HepG2 (cell line): Measurements from ENCODE around the gene TAS2R30. TPM values are rescaled to one million over a fixed set of nuclear protein-coding genes. Genes with fewer than 3 reads are reported as not detected.

Experiments used
- ATAC-seq: fragments of 200-7000 bp; cut with Tn5 transposase; 3 replicates; pipeline ENCODE4 v1.9.1; 2020; ENCODE audit warnings: mild to moderate bottlenecking, moderate library complexity
- BruUV-seq: library from RNA; stranded (reverse); fragments of 400-500 nt; replicated peaks from 2 replicates; lab custom pipeline; 2021; lab: Mats Ljungman, UMichigan
- CTCF ChIA-PET: fragments of 300-600 bp; formaldehyde crosslinking; extraction: SDS; loops from one replicate; lab custom pipeline; 2021; ENCODE audit warnings: low total read pairs, inconsistent platforms, low intra/inter-chr PET ratio; lab: Yijun Ruan, JAX
- POLR2A ChIA-PET: fragments of 350-600 bp; sonication (Branson Sonifier 250); formaldehyde crosslinking; loops from one replicate; lab custom pipeline; 2020; ENCODE audit warnings: antibody characterized with exemption, inconsistent platforms; lab: Yijun Ruan, JAX
- DNase-seq: peaks from one replicate; pipeline ENCODE4 v3.0.0-alpha.2; 2015; ENCODE audit warnings: low spot score
- FAIRE-seq: peaks from 3 replicates; lab custom pipeline; 2011; peaks lifted over from hg19 to GRCh38; lab: Jason Lieb, UNC
- H2AFZ ChIP-seq: one replicate; pipeline ENCODE4 v1.6.1; 2011; ENCODE audit warnings: low read length, inconsistent platforms
- H3K27ac ChIP-seq: fragments of 300-600 bp; 3 replicates; pipeline ENCODE4 v1.8.0; 2011; ENCODE audit warnings: mixed run types, mild to moderate bottlenecking, mixed read lengths, low read length, inconsistent platforms; ENCODE audit not compliant: insufficient read depth; ENCODE audit errors: extremely low read length
- H3K27me3 ChIP-seq, 2 experiments: fragments of 200-600 bp in 1 of 2; 2 replicates in 1 of 2; 3 replicates in 1 of 2; pipeline versions ENCODE4 v1.6.0 to v1.8.0; 2011; ENCODE audit warnings: low read length in 2 of 2, mild to moderate bottlenecking in 2 of 2, moderate library complexity in 2 of 2, inconsistent platforms in 1 of 2; ENCODE audit not compliant: insufficient read depth in 2 of 2, control insufficient read depth in 1 of 2
- H3K36me3 ChIP-seq, 2 experiments: fragments of 200-600 bp in 1 of 2; replicated peaks in 1 of 2; 2 replicates in 1 of 2; 3 replicates in 1 of 2; pipeline versions ENCODE4 v1.5.1 to v1.8.0; 2011; ENCODE audit warnings: low read length in 2 of 2, inconsistent platforms in 1 of 2; ENCODE audit not compliant: insufficient read depth in 2 of 2, control insufficient read depth in 1 of 2
- H3K4me1 ChIP-seq: 2 replicates; pipeline ENCODE4 v1.5.1; 2012; ENCODE audit warnings: low read length, inconsistent platforms; ENCODE audit not compliant: insufficient read depth
- H3K4me2 ChIP-seq: 2 replicates; pipeline ENCODE4 v1.6.0; 2011; ENCODE audit warnings: low read depth, low read length, inconsistent platforms
- H3K4me3 ChIP-seq, 3 experiments: fragments of 200-600 bp in 1 of 3; sonication (generic), shearing (Covaris generic) in 1 of 3; replicated peaks in 1 of 3; 2 replicates each; pipeline ENCODE4 v1.5.1; 2011 to 2016; ENCODE audit warnings: low read length in 3 of 3, inconsistent platforms in 2 of 3, low read depth in 2 of 3, mild to moderate bottlenecking in 2 of 3, control low read depth in 1 of 3, mixed read lengths in 1 of 3; ENCODE audit not compliant: insufficient read depth in 1 of 3
- H3K79me2 ChIP-seq: one replicate; pipeline ENCODE4 v1.6.1; 2011; ENCODE audit warnings: low read length, inconsistent platforms; ENCODE audit not compliant: insufficient read depth
- H3K9ac ChIP-seq: 2 replicates; pipeline ENCODE4 v1.6.0; 2011; ENCODE audit warnings: mild to moderate bottlenecking, low read depth, low read length, inconsistent platforms; ENCODE audit not compliant: insufficient read depth
- H3K9me3 ChIP-seq: 2 replicates; pipeline ENCODE4 v1.5.1; 2012; ENCODE audit warnings: mild to moderate bottlenecking, low read length
- H4K20me1 ChIP-seq: 2 replicates; pipeline ENCODE4 v1.6.0; 2011; ENCODE audit warnings: inconsistent platforms, mild to moderate bottlenecking, low read length, moderate library complexity; ENCODE audit not compliant: insufficient read depth
- ASH2L ChIP-seq: fragments of 300-600, 200-600 bp; sonication (generic); IDR thresholded peaks from 2 replicates; pipeline ENCODE4 v1.7.0; 2017; ENCODE audit warnings: low read depth, mild to moderate bottlenecking, moderate library complexity, mixed read lengths, low read length; ENCODE audit not compliant: insufficient read length
- SETDB1 ChIP-seq: sonication (generic); formaldehyde crosslinking; IDR thresholded peaks from 2 replicates; pipeline ENCODE4 v1.5.1; 2020; ENCODE audit warnings: missing genetic modification reagents, mild to moderate bottlenecking, borderline replicate concordance
- SIX1 ChIP-seq: sonication (generic); formaldehyde crosslinking; IDR thresholded peaks from 2 replicates; pipeline ENCODE4 v1.4.0; 2020; ENCODE audit warnings: missing genetic modification reagents, borderline replicate concordance
- SYNCRIP ChIP-seq: fragments of 200-400 bp; formaldehyde crosslinking; IDR thresholded peaks from 2 replicates; pipeline ENCODE4 v1.6.1; 2018; ENCODE audit warnings: mild to moderate bottlenecking, low read depth, low read length; ENCODE audit not compliant: insufficient read depth
- ZNF138 ChIP-seq: sonication (generic); formaldehyde crosslinking; IDR thresholded peaks from 2 replicates; pipeline ENCODE4 v1.5.0; 2020; ENCODE audit warnings: mild to moderate bottlenecking, low read depth, missing genetic modification reagents
- ZNF17 ChIP-seq: sonication (generic); formaldehyde crosslinking; IDR thresholded peaks from 2 replicates; pipeline ENCODE4 v1.5.0; 2020; ENCODE audit warnings: mild to moderate bottlenecking, missing genetic modification reagents
- ZNF510 ChIP-seq: sonication (generic); formaldehyde crosslinking; IDR thresholded peaks from 2 replicates; pipeline ENCODE4 v1.4.0; 2020; ENCODE audit warnings: low read depth, mild to moderate bottlenecking, missing genetic modification reagents
- ZNF607 ChIP-seq: sonication (generic); formaldehyde crosslinking; IDR thresholded peaks from 2 replicates; pipeline ENCODE4 v1.5.1; 2020; ENCODE audit warnings: missing genetic modification reagents, mild to moderate bottlenecking, borderline replicate concordance
- ZSCAN21 ChIP-seq: sonication (generic); formaldehyde crosslinking; IDR thresholded peaks from 2 replicates; pipeline ENCODE4 v1.8.0; 2022; ENCODE audit warnings: mild to moderate bottlenecking, missing genetic modification reagents, moderate library complexity, borderline replicate concordance
- WGBS: methylation state at CpG from one replicate; pipeline ENCODE4 v1.1.6; 2017; ENCODE audit warnings: low lambda C conversion rate; 5-methylcytosine and 5-hydroxymethylcytosine counted together
- in situ Hi-C: cut with HindIII; loops from 2 replicates; pipeline ENCODE4 v1.10.0; 2017; ENCODE audit warnings: low pct_unique_long_range_greater_than_20kb; ENCODE audit not compliant: extremely low pct_ligation_motif_present
- intact Hi-C: fragments of 100-400 bp; cut with micrococcal nuclease; formaldehyde crosslinking; loops from one replicate; pipeline ENCODE4 v1.10.0; 2022; ENCODE audit not compliant: unreplicated experiment
- polyA plus RNA-seq, 8 experiments: library from polyadenylated mRNA; depleted of rRNA in 3 of 8; stranded (reverse) in 7 of 8; unstranded in 1 of 8; fragments of >200 nt; fragmentation: Illumina TruSeq in 4 of 8; extraction: Trizol in 4 of 8; gene quantifications; 2 replicates each; pipeline versions ENCODE4 v1.2.1 to v1.2.3, GENCODE V29; 2011 to 2016; ENCODE audit warnings: low read depth in 4 of 8, missing spikeins in 1 of 8, mixed read lengths in 1 of 8; ENCODE audit not compliant: insufficient read depth in 1 of 8
- total RNA-seq, 5 experiments: library from RNA; depleted of rRNA; stranded (reverse); fragments of >200 nt; fragmentation: Illumina TruSeq; extraction: Trizol; gene quantifications; 2 replicates each; pipeline ENCODE4 v1.2.3, GENCODE V29; 2016; ENCODE audit warnings: low read depth in 1 of 5
- TF ChIP-seq, protein P1 (sequence below): IDR thresholded peaks from 2 replicates; pipeline ENCODE4 v1.6.1; 2016; ENCODE audit warnings: missing biosample characterization, missing genetic modification reagents, low read depth
- TF ChIP-seq, protein P2 (sequence below): sonication (generic); formaldehyde crosslinking; IDR thresholded peaks from 2 replicates; pipeline ENCODE4 v1.5.1; 2020; ENCODE audit warnings: mild to moderate bottlenecking, missing genetic modification reagents
- TF ChIP-seq, protein P3 (sequence below): IDR thresholded peaks from 2 replicates; pipeline ENCODE4 v1.6.1; 2012; ENCODE audit warnings: low read depth, low read length, improper control_type of control experiment

The TAS2R30 gene
- total and polyA plus RNA-seq, 2 of the 13 experiments (the other 11 are each of a cell fraction or from before 2014, with no cell fraction given): 0.42 to 5.2 TPM

DNA sequence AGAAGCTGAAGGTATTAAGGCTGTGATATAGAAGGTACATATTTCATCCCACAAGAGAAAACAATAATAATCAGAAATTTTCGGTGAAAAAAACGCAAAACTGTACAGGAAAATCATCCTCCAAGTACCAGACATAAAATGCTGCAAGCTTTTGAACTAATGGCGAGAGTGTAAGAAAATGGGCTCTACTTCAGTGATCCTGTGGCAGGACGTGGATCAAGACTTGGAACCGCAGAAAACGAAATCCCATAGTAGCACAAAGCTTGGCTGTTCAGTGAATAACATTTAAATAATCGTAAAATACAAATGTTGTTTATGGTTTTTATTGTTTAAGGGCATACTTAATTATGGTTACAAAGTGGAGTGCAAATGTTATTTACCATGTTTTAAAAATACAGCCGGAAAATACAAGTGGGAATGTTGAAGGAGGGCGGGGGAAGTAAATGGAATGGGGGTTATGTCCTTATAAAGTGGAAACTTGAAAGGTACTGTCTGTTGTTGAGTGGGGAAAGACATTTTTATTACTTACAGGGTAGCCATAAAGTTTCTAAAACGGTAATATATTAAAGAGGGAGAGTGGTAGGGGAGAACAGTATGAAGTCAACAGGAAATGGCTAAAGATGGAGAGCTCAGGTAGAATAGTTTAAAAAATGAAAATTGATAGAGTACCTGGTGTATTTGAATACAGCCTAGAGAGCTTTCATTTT, 37.7 kb upstream of the TAS2R30 start (continued):
- TF ChIP-seq, protein P1, sequence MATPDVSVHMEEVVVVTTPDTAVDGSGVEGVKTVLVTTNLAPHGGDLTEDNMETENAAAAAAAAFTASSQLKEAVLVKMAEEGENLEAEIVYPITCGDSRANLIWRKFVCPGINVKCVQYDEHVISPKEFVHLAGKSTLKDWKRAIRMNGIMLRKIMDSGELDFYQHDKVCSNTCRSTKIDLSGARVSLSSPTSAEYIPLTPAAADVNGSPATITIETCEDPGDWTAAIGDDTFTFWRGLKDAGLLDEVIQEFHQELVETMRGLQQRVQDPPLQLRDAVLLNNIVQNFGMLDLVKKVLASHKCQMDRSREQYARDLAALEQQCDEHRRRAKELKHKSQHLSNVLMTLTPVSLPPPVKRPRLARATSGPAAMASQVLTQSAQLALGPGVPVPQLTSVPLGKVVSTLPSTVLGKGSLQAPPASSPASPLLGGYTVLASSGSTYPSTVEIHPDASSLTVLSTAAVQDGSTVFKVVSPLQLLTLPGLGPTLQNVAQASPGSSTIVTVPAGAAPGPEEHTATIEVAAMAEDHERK (CRISPR knock-in tag): no peak
- TF ChIP-seq ASH2L: peak; percentile 8

DNA sequence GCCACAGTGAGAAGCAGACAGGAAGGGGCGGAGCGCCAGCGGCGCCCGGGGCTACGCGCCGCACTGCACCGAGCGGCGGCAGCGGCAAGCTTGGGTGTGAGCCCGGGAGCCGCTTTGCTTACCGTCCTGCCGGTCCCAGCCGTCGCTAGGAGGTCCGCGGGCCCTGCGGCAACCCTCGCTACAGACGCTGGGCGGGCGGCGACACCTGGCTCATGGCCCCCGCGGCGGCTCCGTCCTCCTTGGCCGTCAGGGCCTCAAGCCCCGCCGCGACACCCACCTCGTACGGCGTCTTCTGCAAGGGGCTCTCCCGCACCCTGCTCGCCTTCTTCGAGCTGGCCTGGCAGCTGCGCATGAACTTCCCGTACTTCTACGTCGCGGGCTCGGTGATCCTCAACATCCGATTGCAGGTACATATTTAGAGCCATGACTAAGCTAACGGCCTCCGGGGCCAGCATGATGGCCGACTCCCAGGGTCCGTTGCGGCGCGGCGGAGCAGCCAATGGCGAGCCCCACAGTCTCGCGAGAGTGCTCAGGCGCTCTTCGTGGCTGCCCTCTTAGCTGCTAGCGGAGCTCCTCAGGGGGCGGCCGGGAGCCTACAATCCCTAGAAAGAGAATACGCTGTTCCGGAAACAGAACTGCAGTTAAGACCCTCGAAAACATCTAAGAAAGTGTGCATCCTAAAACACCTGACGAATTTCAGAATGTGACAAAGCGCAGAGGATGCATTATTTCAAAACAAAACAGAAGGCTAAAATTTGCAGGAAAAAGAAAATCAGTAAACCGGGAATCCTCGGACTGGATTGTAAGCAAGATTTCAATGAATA, 36.9 kb upstream of the TAS2R30 start, which contains the start of gene SMIM10L1:
Gene SMIM10L1, plus strand, starts transcription at position 50 of the 824 bp plus-strand sequence. Its CDS starts 163 bp downstream, at position 213.
- CTCF ChIA-PET: no interaction called here
- peak; percentile 100 for ATAC-seq
- peak; percentile 89 for DNase-seq
- in situ Hi-C loops: no loop called here
- WGBS: 0% methylated on average over 12 of the region's 70 CpGs
- BruUV-seq: no TSS peak
- H3K4me1 ChIP-seq: peaks cover 48% of the 10 kb centered on the region
- POLR2A ChIA-PET: interaction anchor here (0.6 to 2.1 kb wide), 27 partner anchors 9 to 959 kb away, joined by 3 to 11 read pairs (median 4); partner anchors contain the start of genes GABARAPL1, TAS2R19 and YBX3
- intact Hi-C loops: no loop called here
- no peaks in the 10 kb centered on the region; a peak in 1 of 5 replicates for H3K27me3 ChIP-seq
- peak within 1 kb of the TSS; percentile 75 for H3K4me2 ChIP-seq
- peaks cover 64% of the 10 kb centered on the region for H3K79me2 ChIP-seq
- peak within 1 kb of the TSS; percentile 46 for H2AFZ ChIP-seq
- H3K4me3 ChIP-seq: peak within 1 kb of the TSS; percentile 84 to 94 (median 84)
- H4K20me1 ChIP-seq: peaks cover 22% of the 10 kb centered on the region
- H3K9ac ChIP-seq: peak within 1 kb of the TSS; percentile 98
- peaks cover 3% of the 10 kb centered on the region in 2 experiments; a peak in 4 of 5 replicates for H3K36me3 ChIP-seq
- no peaks in the 10 kb centered on the region for H3K9me3 ChIP-seq
- peak within 1 kb of the TSS; percentile 95 for H3K27ac ChIP-seq
- FAIRE-seq: peak; percentile 23
- TF ChIP-seq SIX1 (CRISPR knock-in tag) (no peak), ZNF510 (CRISPR knock-in tag) (peak; percentile 10; the same call in 1 of the 2 replicates), SETDB1 (0 out of 2 replicates have a peak, but pooled peaks have one; percentile 8), ZNF138 (CRISPR knock-in tag) (peak; percentile 63; the same call in 1 of the 2 replicates), ZNF607 (CRISPR knock-in tag) (peak; percentile 94), ZNF17 (CRISPR knock-in tag) (no peak), SYNCRIP (no peak), ZSCAN21 (CRISPR knock-in tag) (peak; percentile 94)
- TF ChIP-seq, protein P2, sequence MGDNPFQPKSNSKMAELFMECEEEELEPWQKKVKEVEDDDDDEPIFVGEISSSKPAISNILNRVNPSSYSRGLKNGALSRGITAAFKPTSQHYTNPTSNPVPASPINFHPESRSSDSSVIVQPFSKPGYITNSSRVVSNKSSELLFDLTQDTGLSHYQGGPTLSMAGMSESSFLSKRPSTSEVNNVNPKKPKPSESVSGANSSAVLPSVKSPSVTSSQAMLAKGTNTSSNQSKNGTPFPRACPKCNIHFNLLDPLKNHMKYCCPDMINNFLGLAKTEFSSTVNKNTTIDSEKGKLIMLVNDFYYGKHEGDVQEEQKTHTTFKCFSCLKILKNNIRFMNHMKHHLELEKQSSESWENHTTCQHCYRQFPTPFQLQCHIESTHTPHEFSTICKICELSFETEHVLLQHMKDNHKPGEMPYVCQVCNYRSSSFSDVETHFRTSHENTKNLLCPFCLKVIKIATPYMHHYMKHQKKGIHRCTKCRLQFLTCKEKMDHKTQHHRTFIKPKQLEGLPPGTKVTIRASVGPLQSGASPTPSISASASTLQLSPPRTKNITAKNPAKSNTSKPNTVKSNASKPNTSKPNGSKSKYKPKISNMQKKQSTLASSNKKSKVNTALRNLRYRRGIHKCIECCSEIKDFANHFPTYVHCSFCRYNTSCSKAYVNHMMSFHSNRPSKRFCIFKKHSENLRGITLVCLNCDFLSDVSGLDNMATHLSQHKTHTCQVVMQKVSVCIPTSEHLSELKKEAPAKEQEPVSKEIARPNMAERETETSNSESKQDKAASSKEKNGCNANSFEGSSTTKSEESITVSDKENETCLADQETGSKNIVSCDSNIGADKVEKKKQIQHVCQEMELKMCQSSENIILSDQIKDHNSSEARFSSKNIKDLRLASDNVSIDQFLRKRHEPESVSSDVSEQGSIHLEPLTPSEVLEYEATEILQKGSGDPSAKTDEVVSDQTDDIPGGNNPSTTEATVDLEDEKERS (CRISPR knock-in tag): no peak
- TF ChIP-seq, protein P3, sequence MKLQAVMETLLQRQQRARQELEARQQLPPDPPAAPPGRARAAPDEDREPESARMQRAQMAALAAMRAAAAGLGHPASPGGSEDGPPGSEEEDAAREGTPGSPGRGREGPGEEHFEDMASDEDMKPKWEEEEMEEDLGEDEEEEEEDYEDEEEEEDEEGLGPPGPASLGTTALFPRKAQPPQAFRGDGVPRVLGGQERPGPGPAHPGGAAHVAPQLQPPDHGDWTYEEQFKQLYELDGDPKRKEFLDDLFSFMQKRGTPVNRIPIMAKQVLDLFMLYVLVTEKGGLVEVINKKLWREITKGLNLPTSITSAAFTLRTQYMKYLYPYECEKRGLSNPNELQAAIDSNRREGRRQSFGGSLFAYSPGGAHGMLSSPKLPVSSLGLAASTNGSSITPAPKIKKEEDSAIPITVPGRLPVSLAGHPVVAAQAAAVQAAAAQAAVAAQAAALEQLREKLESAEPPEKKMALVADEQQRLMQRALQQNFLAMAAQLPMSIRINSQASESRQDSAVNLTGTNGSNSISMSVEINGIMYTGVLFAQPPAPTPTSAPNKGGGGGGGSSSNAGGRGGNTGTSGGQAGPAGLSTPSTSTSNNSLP: no peak
